ENCODE data around the gene CHRNE.

The CHRNE gene

GRCh38 chr17:4901648-4902344, 1.1 kb downstream of the CHRNE start:
- no peak for DNase-seq

DNA sequence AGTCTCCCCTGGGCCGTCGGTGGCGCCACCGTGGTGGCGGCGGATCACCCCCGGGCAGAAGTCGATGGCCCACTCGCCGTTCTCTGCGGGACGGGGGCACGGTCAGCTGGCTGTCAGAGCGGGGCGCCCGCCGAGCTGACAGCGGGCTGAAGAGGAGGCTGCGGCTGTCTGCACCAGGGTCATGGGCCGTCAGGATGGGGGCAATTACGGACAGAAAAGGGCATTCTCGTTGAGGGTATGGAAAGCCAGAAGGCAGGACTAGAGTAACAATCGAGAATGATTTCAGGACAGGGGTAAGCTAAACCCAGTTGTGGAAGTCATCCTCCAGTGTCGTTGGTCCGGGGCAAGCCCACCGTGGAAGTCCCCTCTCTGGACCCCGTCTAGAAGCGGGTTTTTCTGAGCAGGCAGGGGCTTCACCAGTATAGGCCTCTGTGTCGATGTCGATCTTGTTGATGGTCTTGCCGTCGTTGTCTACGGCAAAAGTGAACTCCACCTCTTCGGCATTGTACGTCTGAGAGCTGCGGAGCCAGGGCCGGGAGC, 1.7 kb downstream of the CHRNE start:
- DNase-seq = no peak

GRCh38 chr17:4900231-4901107, 2.4 kb downstream of the CHRNE start:
- DNase-seq = no peak

GRCh38 chr17:4899341-4900230, 3.3 kb downstream of the CHRNE start, which contains the start of gene C17orf107:
Gene C17orf107 (plus strand): TSS chr17:4899536. CDS start chr17:4899763, 227 bp downstream.
- DNase-seq = no peak

DNA sequence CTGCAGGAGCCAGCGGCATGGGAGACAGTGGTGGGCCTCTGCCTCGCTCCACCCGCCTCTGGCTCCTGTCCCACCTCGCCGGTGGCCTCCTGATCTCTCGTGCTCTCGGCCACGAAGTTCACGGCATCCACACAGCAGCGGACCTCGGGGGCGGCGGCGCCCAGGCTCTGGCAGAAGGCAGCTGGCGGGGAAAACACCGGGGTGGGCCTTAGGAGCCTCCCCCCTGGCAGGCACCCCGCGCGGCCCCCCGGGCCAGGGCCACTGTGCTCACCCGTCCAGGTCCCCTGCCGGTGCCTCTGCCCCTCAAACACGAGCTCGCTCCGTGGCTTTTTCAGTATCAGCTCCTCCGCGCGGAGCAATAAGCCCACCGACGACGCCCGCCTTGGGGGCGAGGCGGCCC, 4.0 kb downstream of the CHRNE start:
- no peak for DNase-seq

- no peak for DNase-seq
Measured at GRCh38 chr17:4898351-4898750, 4.5 kb downstream of the CHRNE start.

- DNase-seq = no peak
Measured at GRCh38 chr17:4897785-4898184, 5.1 kb downstream of the CHRNE start.

DNA sequence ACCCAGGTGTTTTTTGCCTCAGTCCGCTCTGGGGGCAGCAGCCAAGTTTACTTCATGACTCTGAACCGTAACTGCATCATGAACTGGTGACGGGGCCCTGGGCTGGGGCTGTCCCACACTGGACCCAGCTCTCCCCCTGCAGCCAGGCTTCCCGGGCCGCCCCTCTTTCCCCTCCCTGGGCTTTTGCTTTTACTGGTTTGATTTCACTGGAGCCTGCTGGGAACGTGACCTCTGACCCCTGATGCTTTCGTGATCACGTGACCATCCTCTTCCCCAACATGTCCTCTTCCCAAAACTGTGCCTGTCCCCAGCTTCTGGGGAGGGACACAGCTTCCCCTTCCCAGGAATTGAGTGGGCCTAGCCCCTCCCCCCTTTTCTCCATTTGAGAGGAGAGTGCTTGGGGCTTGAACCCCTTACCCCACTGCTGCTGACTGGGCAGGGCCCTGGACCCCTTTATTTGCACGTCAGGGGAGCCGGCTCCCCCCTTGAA, 5.7 kb downstream of the CHRNE start:
- DNase-seq = no peak

GRCh38 chr17:4896332-4897197, 6.3 kb downstream of the CHRNE start:
- DNase-seq = no peak

DNA sequence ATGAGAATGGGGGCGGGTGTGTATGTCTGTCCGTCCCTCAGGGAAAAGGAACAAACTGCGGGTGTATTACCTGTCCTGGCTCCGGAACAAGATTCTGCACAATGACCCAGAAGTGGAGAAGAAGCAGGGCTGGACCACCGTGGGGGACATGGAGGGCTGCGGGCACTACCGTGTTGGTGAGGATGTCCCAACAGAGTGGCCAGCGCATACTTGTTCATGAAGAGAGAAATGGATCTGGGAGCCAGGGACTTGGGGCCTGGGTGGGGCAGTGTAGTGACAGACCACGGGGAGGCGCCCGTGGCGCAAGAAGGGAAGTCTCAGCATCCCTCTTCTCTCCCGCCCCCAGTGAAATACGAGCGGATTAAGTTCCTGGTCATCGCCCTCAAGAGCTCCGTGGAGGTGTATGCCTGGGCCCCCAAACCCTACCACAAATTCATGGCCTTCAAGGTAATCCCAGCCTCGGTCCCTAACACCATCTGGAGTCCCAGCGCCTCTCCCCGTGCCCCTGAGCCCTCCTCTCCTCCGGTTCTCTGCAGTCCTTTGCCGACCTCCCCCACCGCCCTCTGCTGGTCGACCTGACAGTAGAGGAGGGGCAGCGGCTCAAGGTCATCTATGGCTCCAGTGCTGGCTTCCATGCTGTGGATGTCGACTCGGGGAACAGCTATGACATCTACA, 7.1 kb downstream of the CHRNE start:
- DNase-seq = no peak

DNA sequence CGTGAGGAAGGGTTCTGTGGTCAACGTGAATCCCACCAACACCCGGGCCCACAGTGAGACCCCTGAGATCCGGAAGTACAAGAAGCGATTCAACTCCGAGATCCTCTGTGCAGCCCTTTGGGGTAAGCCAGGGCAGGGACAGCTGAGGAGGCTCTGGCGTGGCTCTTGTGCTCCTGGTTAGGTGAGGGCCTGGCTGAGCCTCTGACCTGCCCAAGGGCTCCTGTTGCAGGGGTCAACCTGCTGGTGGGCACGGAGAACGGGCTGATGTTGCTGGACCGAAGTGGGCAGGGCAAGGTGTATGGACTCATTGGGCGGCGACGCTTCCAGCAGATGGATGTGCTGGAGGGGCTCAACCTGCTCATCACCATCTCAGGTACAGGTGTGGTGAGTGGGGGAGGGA, 7.8 kb downstream of the CHRNE start:
- no peak for DNase-seq

- DNase-seq = no peak
Measured at GRCh38 chr17:4893721-4894560, 9.0 kb downstream of the CHRNE start.

DNA sequence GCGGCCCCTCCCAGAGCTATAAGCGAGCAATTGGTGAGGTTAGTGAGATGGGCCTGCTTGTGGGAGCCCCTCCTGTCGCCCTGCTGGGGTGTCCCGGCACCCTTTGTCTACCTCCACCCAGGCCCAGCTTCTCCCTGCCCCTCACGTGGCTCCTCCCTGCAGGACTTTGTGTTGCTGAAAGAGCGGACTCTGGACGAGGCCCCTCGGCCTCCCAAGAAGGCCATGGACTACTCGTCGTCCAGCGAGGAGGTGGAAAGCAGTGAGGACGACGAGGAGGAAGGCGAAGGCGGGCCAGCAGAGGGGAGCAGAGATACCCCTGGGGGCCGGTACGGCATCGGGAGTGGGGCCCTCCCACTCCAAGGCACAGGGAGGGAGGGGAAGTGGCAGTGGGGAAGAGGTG, 9.6 kb downstream of the CHRNE start:
- DNase-seq = no peak

DNA sequence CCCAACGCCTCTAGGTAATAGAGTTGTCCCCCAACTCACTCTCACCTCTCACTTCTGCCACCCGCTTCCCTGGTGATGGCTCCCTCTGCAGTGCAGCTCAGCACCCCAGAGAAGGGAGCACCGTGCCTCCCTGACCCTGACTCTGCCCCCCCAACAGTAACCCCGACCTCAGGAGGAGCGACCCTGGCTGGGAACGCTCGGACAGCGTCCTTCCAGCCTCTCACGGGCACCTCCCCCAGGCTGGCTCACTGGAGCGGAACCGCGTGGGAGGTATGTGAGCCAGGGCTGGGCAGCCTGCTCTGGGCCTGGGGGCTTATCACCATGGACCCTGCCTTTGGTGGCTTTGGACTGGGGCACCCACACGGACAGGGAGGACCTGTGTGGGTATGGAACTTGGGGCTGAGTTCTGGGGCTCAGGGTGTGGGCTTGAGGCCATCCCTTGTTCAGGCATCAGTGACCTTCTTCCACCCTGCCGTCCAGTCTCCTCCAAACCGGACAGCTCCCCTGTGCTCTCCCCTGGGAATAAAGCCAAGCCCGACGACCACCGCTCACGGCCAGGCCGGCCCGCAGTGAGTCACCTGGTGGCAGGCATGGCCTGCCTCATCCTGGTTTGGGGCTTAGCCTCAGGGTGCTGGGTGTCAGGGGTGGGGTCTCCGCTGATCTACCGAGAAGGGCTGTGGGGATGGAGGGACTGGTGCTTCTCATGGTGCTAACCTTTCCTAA, 10.2 kb downstream of the CHRNE start:
- no peak for DNase-seq

- DNase-seq = no peak
Measured at GRCh38 chr17:4891411-4892410, 11.2 kb downstream of the CHRNE start.

DNA sequence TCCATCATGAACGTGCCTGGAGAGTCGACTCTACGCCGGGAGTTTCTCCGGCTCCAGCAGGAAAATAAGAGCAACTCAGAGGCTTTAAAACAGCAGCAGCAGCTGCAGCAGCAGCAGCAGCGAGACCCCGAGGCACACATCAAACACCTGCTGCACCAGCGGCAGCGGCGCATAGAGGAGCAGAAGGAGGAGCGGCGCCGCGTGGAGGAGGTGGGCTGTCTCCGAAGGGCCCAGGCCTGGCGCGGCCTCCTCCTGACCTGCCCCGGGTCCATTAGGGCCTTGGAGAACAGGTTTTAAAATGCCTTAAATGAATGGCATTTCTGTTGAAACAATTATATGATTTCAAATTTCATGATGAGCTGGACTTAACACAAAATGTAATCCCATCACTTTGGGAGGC, 15.3 kb downstream of the CHRNE start:
- DNase-seq = no peak

DNA sequence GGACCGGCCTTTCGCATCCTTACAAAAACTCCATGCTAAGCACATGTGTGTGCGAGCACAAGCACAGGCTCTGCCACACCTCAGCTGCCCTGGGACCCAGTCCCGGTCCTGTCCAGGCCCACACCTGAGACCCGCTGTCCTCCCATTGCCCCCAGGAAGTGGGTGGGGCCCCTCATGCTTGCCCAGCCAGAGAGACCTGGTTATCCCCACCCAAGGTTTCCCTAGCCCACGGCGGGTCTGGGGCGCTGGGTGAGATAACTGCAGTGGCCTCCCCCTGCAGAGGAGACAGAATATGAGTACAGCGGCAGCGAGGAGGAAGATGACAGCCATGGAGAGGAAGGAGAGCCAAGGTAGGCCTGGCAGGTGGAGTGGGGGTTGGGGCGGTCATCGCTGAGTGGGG, 16.1 kb downstream of the CHRNE start:
- DNase-seq = no peak

GRCh38 chr17:4884489-4884888, 18.4 kb downstream of the CHRNE start:
- no peak for DNase-seq

Measured in HCEC 1CT (cell line).